Spleen (tissue), 11 donors: ENCODE results near the gene KMT2B. TPM values are rescaled to one million over a fixed set of nuclear protein-coding genes. Genes with fewer than 3 reads are reported as not detected.

Experiments used
- DNase-seq: peaks from one replicate; pipeline ENCODE4 v3.0.0-alpha.2; 2020
- H3K27ac ChIP-seq, 8 donors: fragments of 200-600 bp; sonication (generic) in 7 of 8; 1 replicate in 4 of 8; 2 replicates in 4 of 8; pipeline versions ENCODE4 v1.5.0 to v1.8.0; 2016 to 2021; ENCODE audit warnings: inconsistent platforms in 4 of 8, mild to moderate bottlenecking in 4 of 8, moderate library complexity in 1 of 8
- H3K27me3 ChIP-seq, 7 donors: fragments of 200-600 bp; sonication (generic) in 6 of 7; replicated peaks in 1 of 7; 1 replicate in 4 of 7; 2 replicates in 3 of 7; pipeline versions ENCODE4 v1.5.0 to v1.8.0; 2016 to 2021; ENCODE audit warnings: inconsistent platforms in 3 of 7, mild to moderate bottlenecking in 1 of 7
- H3K36me3 ChIP-seq, 6 donors: fragments of 200-600 bp; sonication (generic) in 5 of 6; 1 replicate in 4 of 6; 2 replicates in 2 of 6; pipeline versions ENCODE4 v1.5.0 to v1.8.0; 2016 to 2021; ENCODE audit warnings: inconsistent platforms in 2 of 6
- H3K4me1 ChIP-seq, 6 donors: fragments of 200-600 bp; sonication (generic) in 5 of 6; 1 replicate in 3 of 6; 2 replicates in 3 of 6; pipeline versions ENCODE4 v1.5.0 to v1.8.0; 2016 to 2021; ENCODE audit warnings: inconsistent platforms in 3 of 6
- H3K4me3 ChIP-seq, 8 donors: fragments of 200-600 bp; sonication (generic) in 7 of 8; 1 replicate in 4 of 8; 2 replicates in 4 of 8; pipeline versions ENCODE4 v1.5.0 to v1.8.0; 2016 to 2021; ENCODE audit warnings: inconsistent platforms in 4 of 8, mild to moderate bottlenecking in 4 of 8, moderate library complexity in 2 of 8
- H3K9me3 ChIP-seq, 8 donors: fragments of 200-600 bp; sonication (generic) in 7 of 8; 1 replicate in 4 of 8; 2 replicates in 4 of 8; pipeline versions ENCODE4 v1.5.0 to v1.8.0; 2016 to 2021; ENCODE audit warnings: inconsistent platforms in 4 of 8
- POLR2A ChIP-seq, 3 donors: fragments of 450-650 bp; IDR thresholded peaks; one replicate each; pipeline ENCODE4 v1.5.1; 2017; ENCODE audit warnings: antibody characterized with exemption in 3 of 3, mild to moderate bottlenecking in 1 of 3
- POLR2AphosphoS5 ChIP-seq, 3 donors: sonication (generic); formaldehyde crosslinking; IDR thresholded peaks; one replicate each; pipeline ENCODE4 v1.5.1; 2017; ENCODE audit warnings: antibody characterized with exemption in 3 of 3
- WGBS, 5 donors: extraction: QIAGEN DNeasy Blood & Tissue Kit in 3 of 5; methylation state at CpG; one replicate each; pipeline versions ENCODE4 v1.1.5 to v1.1.7; 2013 to 2018; 5-methylcytosine and 5-hydroxymethylcytosine counted together
- intact Hi-C: fragments of 100-400 bp; cut with DNase I; formaldehyde crosslinking; loops from one replicate; pipeline ENCODE4 v1.15.0; 2023; ENCODE audit warnings: low total_unique reads
- polyA plus RNA-seq, 3 donors: library from polyadenylated mRNA; stranded (reverse); fragments of 200-250 nt; gene quantifications; one replicate each; pipeline ENCODE4 v1.2.1, GENCODE V29; 2013
- total RNA-seq, 7 donors: library from RNA; depleted of rRNA in 3 of 7; stranded (reverse); fragments of >200 nt in 3 of 7; fragmentation: NEBNext Ultra II Directional in 4 of 7; extraction: Animal tissue kit (Norgen Biotek cat#: 25700) in 4 of 7; gene quantifications; one replicate each; pipeline versions ENCODE4 v1.1.0 to v1.2.1, GENCODE V29; 2016 to 2021
- TF ChIP-seq, protein P1 (sequence below), 11 experiments: fragments of 200-600 bp in 7 of 11; fragments of 450-650 bp in 4 of 11; sonication (generic) in 4 of 11; IDR thresholded peaks in 8 of 11; conservative IDR thresholded peaks in 3 of 11; 1 replicate in 7 of 11; 2 replicates in 4 of 11; pipeline versions ENCODE4 v1.4.0 to v1.8.0; 2016 to 2021; ENCODE audit warnings: antibody characterized with exemption in 11 of 11, inconsistent platforms in 4 of 11, mild to moderate bottlenecking in 1 of 11
- donor health status: healthy with polysubstance abuse.
- donor health status: DM: no; HTN: no; CAD: no; lungs with moderate emphysema.
- donor health status: DM: no; HTN: no; CAD: no.
- donor health status: Bipolar disorder and iron deficiency.
- donor health status: healthy.
- donor health status: DM: no; HTN: no; CAD: no.
- donor health status: DM: yes; HTN: yes; CAD: no.

Gene KMT2B
- total and polyA plus RNA-seq, 10 donors, result 17.6 to 58.2 (median 45.8) TPM

DNA sequence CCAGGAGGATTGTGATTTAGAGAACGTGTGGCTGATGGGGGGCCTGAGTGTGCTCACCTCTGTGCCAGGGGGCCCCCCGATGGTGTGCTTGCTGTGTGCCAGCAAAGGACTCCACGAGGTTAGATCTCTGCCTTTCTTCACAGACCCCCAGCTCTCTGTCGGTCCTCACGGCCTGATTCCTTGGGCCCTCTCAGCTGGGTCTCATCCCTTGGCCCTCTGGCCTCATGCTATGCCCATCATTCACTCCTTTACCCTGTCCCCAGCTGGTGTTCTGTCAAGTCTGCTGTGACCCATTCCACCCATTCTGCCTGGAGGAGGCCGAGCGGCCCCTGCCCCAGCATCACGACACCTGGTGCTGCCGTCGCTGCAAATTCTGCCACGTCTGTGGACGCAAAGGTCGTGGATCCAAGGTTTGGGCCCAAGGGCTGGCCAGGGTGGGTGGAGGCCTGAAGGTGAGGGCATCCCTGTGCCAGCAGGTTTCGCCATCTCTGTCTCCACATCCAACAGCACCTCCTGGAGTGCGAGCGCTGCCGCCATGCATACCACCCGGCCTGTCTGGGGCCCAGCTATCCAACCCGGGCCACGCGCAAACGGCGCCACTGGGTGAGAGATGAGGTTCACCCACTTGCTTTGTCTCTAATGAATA is 7.5 kb downstream of the KMT2B start:
- H3K4me1 ChIP-seq, result peaks cover 0 to 29% (median 2%) of the 10 kb centered on the region in 6 donors
- no peak for TF ChIP-seq POLR2A (IDR thresholded peaks at IDR 0.05)
- TF ChIP-seq, protein P1, sequence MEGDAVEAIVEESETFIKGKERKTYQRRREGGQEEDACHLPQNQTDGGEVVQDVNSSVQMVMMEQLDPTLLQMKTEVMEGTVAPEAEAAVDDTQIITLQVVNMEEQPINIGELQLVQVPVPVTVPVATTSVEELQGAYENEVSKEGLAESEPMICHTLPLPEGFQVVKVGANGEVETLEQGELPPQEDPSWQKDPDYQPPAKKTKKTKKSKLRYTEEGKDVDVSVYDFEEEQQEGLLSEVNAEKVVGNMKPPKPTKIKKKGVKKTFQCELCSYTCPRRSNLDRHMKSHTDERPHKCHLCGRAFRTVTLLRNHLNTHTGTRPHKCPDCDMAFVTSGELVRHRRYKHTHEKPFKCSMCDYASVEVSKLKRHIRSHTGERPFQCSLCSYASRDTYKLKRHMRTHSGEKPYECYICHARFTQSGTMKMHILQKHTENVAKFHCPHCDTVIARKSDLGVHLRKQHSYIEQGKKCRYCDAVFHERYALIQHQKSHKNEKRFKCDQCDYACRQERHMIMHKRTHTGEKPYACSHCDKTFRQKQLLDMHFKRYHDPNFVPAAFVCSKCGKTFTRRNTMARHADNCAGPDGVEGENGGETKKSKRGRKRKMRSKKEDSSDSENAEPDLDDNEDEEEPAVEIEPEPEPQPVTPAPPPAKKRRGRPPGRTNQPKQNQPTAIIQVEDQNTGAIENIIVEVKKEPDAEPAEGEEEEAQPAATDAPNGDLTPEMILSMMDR (IDR thresholded peaks at IDR 0.05 in 8 of 11, conservative IDR thresholded peaks at IDR 0.05 in 3 of 11), result no peak
- TF ChIP-seq POLR2AphosphoS5 (IDR thresholded peaks at IDR 0.05), result peak in 1 of 3 donors; percentile 47
- H3K27ac ChIP-seq, result no peak overlapping the region
- H3K27me3 ChIP-seq, result no peaks in the 10 kb centered on the region
- H3K36me3 ChIP-seq, result peaks cover 0 to 100% (median 96%) of the 10 kb centered on the region in 6 donors
- intact Hi-C loops, result no loop called here
- DNase-seq, result no peak
- H3K9me3 ChIP-seq, result no peaks in the 10 kb centered on the region
- H3K4me3 ChIP-seq, result no peak overlapping the region
- 95 to 98% (median 96%) methylated on average over 23 of the region's 23 CpGs for WGBS, 5 donors

DNA sequence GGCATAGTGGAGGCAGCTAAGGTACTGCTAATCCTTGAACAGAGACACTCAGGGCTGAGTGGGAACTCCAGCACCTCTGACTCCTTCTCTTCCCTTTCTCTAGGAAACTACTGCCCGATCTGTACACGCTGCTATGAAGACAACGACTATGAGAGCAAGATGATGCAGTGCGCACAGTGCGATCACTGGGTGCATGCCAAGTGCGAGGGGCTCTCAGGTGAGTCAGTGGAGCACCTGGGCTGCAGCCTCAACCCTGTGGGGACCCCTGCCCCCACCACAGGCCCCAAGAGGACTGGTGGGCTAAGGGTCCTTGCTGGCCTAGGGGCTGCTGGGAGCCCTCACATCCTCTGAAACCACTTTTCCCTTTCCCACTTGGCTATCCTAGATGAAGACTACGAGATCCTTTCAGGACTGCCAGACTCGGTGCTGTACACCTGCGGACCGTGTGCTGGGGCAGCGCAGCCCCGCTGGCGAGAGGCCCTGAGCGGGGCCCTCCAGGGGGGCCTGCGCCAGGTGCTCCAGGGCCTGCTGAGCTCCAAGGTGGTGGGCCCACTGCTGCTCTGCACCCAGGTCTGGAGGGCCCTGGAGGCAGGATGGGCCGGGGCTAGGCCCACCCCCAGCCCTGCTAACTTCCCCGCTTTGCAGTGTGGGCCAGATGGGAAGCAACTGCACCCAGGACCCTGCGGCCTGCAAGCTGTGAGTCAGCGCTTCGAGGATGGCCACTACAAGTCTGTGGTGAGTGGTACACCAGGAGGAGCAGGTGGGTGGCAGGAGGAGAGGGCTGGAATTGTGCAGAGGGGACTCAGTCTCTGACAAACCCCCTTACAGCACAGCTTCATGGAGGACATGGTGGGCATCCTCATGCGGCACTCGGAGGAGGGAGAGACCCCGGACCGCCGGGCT is 9.5 kb downstream of the KMT2B start:
- peaks cover 0 to 100% (median 100%) of the 10 kb centered on the region in 6 donors for H3K36me3 ChIP-seq
- WGBS, 5 donors, result 94 to 96% (median 95%) methylated on average over 17 to 25 of the region's 25 CpGs
- intact Hi-C loops, result no loop called here
- H3K4me1 ChIP-seq, result peaks cover 0 to 9% (median 0%) of the 10 kb centered on the region in 6 donors
- H3K4me3 ChIP-seq, result no peak overlapping the region
- H3K27ac ChIP-seq, result no peak overlapping the region
- H3K27me3 ChIP-seq, result no peaks in the 10 kb centered on the region
- no peaks in the 10 kb centered on the region for H3K9me3 ChIP-seq
- TF ChIP-seq POLR2A (IDR thresholded peaks at IDR 0.05) (no peak), POLR2AphosphoS5 (IDR thresholded peaks at IDR 0.05) (peak in 1 of 3 donors; percentile 37)
- TF ChIP-seq, protein P1 (IDR thresholded peaks at IDR 0.05 in 8 of 11, conservative IDR thresholded peaks at IDR 0.05 in 3 of 11), result no peak
- DNase-seq, result no peak

DNA sequence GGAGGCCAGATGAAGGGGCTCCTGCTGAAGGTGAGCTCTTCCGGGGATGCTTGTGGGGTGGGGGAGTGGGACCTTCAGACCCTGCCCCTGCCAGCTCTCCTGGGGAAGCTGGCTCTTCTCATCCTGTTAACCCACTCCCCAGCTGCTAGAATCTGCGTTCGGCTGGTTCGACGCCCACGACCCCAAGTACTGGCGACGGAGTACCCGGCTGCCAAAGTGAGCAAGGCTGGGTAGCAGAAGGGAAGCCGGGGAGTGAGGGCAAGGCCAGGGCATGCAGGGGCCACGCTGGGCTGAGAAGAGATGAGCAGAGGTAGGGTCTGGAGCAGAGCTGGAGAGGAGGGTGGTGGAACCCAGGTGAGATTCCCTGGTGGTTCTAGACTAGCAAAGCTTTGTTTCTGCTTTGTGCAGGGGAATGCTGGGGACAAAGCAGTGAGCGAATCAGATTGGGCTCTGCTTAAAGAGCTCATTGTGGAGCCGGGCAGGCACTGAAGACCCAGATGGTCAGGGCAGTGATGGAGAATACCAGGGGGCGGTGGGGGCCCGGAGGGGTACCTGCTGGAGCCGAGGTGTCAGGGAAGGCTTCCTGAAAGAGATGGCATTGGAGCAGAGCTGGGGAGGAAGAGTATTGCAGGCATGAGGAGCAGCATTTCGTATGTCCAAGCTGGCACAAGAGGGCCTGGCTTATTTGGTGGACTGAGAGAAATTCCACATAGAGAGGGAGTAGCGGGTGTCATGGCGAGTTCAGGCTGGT is 10.3 kb downstream of the KMT2B start:
- 91 to 95% (median 93%) methylated on average over 18 to 19 of the region's 19 CpGs for WGBS, 5 donors
- H3K27me3 ChIP-seq, result no peaks in the 10 kb centered on the region
- no peak for TF ChIP-seq POLR2A (IDR thresholded peaks at IDR 0.05)
- TF ChIP-seq POLR2AphosphoS5 (IDR thresholded peaks at IDR 0.05), result peak in 1 of 3 donors; percentile 8
- DNase-seq, result no peak
- peaks cover 0 to 100% (median 100%) of the 10 kb centered on the region in 6 donors for H3K36me3 ChIP-seq
- peaks cover 0 to 1% (median 0%) of the 10 kb centered on the region in 6 donors for H3K4me1 ChIP-seq
- no peaks in the 10 kb centered on the region for H3K9me3 ChIP-seq
- intact Hi-C loops, result no loop called here
- no peak overlapping the region for H3K4me3 ChIP-seq
- no peak overlapping the region for H3K27ac ChIP-seq

DNA sequence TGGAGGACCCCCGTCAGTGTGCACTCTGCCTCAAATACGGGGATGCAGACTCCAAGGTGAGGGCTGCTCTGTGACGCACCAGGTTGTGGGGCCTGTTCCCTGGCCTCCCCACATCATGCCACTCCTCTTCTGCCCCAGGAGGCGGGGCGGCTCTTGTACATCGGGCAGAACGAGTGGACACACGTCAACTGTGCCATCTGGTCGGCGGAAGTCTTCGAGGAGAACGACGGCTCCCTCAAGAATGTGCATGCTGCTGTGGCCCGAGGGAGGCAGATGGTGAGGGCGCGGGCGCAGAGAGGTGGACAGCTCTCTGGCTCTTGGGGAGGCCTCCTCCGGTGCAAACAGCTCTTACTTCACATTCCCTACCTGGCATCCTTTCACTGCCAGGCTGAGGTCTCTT is 11.2 kb downstream of the KMT2B start:
- Histone ChIP-seq H3K4me1 (no peaks in the 10 kb centered on the region), H3K27me3 (no peaks in the 10 kb centered on the region), H3K36me3 (peaks cover 0 to 100% (median 100%) of the 10 kb centered on the region in 6 donors), H3K9me3 (no peaks in the 10 kb centered on the region), H3K4me3 (no peak overlapping the region), H3K27ac (no peak overlapping the region)
- intact Hi-C loops, result no loop called here
- DNase-seq, result no peak
- peak in 2 of 3 donors; percentile 24 to 46 for TF ChIP-seq POLR2AphosphoS5 (IDR thresholded peaks at IDR 0.05)
- no peak for TF ChIP-seq POLR2A (IDR thresholded peaks at IDR 0.05)
- WGBS, 5 donors, result 92 to 95% (median 94%) methylated on average over 18 of the region's 18 CpGs
